Loucy (cell line): ENCODE results near the gene SOCS4.

ENCODE experiments used
- EZH2phosphoT487 ChIP-seq: fragments of 200-600 bp; IDR thresholded peaks from 2 replicates; pipeline ENCODE4 v1.6.1; 2018; ENCODE audit warnings: antibody characterized with exemption, mild to moderate bottlenecking, moderate library complexity, borderline replicate concordance
- TF ChIP-seq, protein P1 (sequence below): fragments of 200-600 bp; sonication (generic); conservative IDR thresholded peaks from 2 replicates; pipeline ENCODE4 v1.5.1; 2014; ENCODE audit warnings: mild to moderate bottlenecking, antibody characterized with exemption, low read length

DNA sequence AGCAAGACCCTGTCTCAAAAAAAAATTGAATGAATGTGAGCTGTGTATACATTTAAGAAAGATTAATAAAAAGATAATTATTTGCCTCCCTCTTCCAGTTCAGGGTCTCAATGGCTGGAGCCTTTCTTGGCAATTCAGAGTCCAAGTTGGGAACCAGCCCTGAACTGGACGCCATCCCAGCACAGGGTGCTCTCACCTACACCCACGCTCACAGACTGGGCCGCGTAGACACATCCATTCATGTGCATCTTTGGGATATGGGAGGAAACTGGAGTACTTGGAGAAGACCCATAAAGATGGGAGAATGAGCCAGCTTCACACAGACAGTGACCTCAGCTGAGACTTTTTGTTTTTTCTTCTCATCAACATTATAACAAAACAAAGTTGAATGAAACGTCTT lies 30.9 kb downstream of the SOCS4 start:
- TF ChIP-seq, protein P1, sequence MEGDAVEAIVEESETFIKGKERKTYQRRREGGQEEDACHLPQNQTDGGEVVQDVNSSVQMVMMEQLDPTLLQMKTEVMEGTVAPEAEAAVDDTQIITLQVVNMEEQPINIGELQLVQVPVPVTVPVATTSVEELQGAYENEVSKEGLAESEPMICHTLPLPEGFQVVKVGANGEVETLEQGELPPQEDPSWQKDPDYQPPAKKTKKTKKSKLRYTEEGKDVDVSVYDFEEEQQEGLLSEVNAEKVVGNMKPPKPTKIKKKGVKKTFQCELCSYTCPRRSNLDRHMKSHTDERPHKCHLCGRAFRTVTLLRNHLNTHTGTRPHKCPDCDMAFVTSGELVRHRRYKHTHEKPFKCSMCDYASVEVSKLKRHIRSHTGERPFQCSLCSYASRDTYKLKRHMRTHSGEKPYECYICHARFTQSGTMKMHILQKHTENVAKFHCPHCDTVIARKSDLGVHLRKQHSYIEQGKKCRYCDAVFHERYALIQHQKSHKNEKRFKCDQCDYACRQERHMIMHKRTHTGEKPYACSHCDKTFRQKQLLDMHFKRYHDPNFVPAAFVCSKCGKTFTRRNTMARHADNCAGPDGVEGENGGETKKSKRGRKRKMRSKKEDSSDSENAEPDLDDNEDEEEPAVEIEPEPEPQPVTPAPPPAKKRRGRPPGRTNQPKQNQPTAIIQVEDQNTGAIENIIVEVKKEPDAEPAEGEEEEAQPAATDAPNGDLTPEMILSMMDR, result no peak
- no peak for TF ChIP-seq EZH2phosphoT487
